Hepatic stellate cell (primary cell): ENCODE measurements around the gene GPRC5B.

Experiments
- DNase-seq: peaks from one replicate; pipeline ENCODE4 v3.0.0; 2011; ENCODE audit warnings: low spot score

The GPRC5B gene

DNA sequence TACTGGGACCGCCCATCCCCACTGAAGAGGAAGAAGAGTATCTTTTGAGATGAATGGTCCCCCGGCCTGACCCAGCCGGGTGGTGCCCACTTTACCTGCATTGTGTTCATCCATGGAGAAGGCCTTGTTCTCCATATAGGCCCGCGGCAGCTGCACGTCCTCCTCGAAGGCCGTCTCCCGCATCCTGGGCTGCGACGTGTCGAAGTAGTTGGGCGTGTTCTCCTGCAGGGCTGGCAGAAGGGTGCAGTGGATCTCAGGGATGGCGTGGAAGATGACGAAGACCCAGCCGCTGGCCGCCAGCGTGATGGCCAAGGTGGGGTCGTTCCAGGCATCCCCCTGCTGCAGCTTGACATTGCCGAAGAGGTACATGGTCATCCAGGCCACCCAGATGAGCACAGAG, 12.9 kb downstream of the GPRC5B start:
- DNase-seq: no peak

DNA sequence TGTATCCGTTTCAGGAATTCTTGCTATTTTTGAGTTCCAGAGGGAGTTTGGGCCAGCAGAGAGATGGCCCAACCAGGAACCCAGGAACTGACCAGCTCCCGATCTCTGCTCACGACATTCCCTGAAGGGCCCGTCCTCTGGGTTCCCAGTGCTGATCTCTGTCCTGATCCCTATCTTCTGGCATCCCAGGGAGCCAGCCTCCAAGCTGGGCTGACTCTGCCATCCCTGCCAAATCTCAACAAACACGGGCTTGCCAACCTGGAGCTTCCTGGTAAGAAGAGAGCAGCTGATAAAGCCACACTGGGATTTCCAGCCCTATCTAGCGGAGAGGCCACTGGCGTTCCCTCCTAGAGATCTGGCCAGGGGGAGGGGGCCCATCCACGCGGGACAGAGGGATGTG, 16.2 kb downstream of the GPRC5B start:
- no peak for DNase-seq

DNA sequence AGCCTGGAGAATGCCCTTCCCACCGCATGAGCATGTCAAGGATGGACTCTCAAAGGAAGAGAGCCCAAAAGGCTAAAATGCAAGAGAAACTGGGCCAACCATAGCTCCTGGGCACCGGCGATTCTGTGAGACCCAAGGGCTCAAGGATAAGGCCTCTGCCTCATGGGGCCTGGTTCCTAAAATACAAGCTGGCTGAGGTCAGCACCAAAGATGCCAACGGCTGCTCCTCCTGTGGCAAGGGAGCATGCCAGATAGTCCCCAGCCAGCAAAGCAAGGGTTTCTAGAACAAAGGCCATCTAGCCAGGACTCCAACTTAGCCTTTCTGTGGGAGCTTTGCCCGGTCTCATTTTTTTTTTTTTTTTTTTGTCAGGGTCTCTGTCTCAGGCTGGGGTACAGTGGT, 20.1 kb downstream of the GPRC5B start:
- no peak for DNase-seq

DNA sequence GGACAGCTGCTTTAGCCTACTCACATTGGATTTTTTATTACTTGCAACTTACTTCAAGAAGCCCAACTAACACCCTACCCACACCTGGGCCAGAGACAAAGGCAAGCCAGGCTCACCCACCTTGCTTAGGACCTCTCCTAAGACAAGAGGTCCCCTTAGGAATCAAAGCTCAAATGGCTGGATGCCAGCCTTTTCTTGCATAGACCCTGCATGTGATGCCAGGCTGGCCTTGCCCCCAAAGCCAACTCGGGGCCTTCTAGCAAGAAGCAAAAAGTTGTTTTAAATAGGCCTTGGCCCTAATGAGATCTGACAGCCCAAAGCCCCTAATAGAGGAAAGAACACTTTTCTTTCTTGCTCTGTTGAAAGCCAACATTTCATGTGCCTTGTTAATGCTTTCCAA, 20.7 kb downstream of the GPRC5B start:
- no peak for DNase-seq

- no peak for DNase-seq
Measured at GRCh38 chr16:19861811-19862327, 22.8 kb downstream of the GPRC5B start.

DNA sequence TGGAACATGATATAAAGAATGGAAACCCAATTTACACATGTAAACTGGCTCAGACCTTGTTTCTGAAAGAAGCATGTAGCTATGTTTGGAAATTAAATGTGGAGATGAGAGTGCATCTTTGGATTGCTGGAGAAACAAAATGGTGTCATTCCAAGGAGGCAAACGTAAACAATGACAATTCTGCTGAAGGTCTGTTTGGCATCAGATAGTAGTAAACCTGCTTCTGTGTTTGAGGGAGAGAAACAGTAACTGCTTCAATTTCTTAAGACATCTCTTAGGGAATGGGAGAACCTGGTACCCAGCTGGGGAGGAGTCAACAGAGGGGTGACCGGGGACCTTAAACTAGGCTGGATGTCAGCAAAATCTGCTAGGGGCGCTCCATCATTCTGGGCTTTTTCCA, 23.5 kb downstream of the GPRC5B start:
- no peak for DNase-seq

DNA sequence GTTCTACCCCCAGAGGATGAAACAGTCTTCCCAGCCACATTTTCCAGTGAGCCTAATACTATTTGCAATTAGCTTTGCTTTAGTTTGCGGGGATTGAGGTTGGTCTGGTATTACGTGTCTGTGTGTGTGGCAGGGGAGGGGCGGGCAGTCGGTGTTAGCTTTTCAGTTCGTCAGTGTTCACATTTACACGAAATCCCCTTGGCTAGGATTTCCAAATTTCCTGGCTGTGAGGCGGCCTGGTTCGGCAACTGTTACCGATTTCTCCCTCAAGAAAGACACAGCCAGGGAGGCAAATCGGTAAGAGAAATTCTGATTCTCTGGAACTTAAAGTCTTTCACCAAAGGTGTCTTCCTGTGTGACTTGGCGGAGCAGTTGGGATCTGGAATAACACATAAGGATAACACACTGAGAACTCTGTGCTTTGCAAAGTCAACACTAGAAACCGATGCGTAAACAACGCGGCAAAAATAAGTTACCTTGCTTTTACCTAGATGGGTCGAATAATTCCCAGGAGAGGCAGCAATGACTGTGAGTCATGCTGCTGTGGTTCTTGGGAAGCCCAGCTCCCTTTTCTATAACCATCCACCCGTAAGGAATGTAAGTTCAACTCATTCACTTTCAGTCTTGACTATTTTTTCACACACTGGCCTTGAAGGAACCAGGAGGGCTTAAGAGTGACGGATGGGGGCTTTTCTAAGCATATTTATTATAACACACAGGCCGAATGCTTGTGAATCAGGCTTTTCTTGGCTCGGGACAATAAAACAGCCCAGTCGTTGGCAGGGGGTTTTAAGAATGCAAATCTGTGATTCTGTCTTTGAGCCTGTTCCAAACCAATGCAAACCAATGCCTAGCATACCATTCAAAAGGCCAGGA, 24.2 kb downstream of the GPRC5B start:
- DNase-seq: peak; percentile 53

GRCh38 chr16:19859603-19860002, 25.0 kb downstream of the GPRC5B start:
- no peak for DNase-seq

- DNase-seq: no peak
Measured at GRCh38 chr16:19859166-19859565, 25.5 kb downstream of the GPRC5B start.

- no peak for DNase-seq
Measured at GRCh38 chr16:19858340-19859018, 26.2 kb downstream of the GPRC5B start.

- DNase-seq: no peak
Measured at GRCh38 chr16:19857593-19858339, 26.9 kb downstream of the GPRC5B start.

GRCh38 chr16:19856120-19856519, 28.5 kb downstream of the GPRC5B start:
- DNase-seq: no peak

DNA sequence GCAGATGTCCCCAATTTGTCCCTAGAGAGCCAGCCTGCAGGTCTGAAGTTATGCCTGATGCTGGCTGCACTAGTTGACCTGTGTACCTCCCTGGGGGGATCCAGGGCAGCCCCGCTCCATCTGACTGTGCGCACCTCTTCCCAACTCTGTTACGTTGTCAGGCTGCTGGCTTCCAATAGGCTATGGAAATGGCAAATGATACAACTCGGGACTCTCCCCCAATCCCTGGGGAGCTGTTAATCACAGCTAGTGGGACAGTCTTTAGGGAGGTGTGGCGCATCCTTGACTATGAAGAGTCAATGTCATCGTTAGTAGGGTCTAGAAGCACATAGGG, 30.1 kb downstream of the GPRC5B start:
- no peak for DNase-seq

- no peak for DNase-seq
Measured at GRCh38 chr16:19853742-19854542, 30.7 kb downstream of the GPRC5B start.

GRCh38 chr16:19853132-19853741, 31.4 kb downstream of the GPRC5B start:
- no peak for DNase-seq

DNA sequence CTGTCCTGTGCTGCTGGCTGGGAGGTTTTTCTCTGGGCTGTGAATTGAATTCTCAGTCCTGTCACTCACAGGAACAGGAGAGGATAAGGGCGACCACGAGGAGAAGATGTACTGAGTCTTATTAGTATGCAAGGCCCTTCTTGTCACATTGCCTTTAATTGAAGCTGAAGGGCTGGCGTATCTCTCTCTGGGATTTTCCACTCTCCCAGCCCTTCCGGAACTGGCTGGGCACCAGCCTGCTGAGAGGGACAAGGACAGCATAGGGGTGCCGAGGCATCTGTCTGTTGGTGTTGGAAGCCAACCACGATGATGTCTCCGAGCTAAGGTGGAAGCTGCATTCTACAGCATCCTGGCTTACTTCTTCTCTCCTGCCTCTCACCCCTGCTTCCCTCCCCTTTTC, 33.2 kb downstream of the GPRC5B start:
- DNase-seq: no peak

DNA sequence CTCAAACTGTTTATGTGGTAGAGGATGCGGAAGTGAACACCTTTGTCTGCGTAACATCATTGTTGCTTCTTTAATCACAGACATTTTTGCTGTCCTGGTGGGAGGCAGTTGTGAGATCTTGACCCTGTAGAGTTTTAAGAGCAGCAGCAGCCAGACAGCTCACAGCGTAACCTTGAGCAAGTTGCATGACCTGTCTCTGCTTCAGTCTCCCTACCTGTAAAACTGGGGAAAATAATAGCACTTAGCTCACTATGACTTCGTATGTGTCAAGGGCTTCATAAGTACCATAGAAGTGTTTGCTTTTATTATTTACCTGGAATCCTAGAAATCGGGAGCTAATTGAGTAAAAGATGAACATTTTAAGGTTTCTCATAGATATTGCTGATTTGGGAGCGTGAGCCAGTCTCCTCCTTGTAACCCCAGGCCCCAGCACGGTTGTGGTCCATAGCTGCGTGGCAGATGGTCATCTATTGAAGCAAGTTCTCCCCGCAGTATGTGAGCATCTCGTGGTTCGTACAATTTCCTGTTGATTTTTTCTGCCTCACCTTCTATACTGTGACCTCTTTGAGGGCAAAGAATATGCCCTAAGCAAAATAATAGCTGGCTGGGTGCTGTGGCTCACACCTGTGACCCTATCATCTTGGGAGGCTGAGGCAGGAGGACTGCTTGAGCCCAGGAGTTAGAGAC, 34.4 kb downstream of the GPRC5B start:
- no peak for DNase-seq

GRCh38 chr16:19848756-19849155, 35.9 kb downstream of the GPRC5B start:
- DNase-seq: no peak

- no peak for DNase-seq
Measured at GRCh38 chr16:19846436-19846835, 38.2 kb downstream of the GPRC5B start.

DNA sequence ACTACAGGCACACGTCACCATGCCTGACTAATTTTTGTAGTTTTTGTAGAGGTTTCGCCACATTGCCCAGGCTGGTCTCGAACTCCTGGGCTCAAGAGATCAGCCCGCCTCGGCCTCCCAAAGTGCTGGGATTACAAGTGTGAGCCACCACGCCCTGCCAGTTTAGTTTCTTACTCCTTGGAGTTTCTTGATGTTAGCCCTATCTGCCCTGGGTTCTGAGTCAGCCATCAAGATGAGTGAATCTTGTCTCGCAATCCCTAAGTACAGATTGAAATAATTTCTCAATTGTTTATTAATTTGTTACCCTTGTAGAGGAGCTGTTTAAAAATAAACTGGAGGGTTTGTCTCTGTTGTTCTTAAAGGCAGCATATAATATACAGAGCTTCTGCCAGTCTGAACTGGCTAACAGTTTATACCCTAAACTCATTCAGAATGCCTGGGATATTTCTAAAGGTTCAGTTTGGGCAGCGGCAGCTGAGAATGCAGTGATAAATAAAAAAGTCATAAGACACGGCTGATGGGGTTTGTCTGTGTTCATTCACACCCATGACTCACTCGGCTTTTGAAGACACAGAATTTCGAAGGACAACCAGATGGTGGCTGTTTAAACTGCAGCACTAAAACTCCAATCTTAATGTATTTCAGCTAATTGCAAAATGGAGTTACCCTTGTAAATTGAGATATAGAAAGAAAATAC, 39.6 kb downstream of the GPRC5B start:
- DNase-seq: peak; percentile 49
